ENCODE measurements around the gene ITGA11.

The ITGA11 gene

DNA sequence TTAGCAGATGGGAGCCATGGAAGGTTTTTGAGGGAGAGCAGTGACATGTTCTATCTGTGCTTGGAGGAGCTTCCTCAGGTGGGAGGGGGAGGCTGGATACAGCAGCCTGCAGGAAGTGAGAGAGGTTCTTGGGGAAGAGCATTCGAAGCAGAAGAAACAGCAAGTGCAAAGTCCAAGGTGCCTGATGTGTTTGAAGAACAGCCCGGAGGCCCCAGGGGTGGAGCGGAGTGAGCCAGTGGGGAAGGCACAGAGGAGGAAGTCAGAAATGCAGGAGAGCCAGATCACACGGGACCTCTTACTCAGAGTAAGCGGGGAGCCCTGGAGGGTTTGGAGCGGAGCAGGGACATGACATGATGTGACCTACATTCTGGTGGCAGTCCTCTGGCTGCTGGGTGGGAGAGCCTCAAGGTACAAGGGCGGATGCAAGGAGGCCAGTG, 10.8 kb downstream of the ITGA11 start:
- no peaks in the 10 kb centered on the region for H3K36me3 ChIP-seq (ENCODE audit: control insufficient read depth, insufficient read depth, low read length)
- no peak for DNase-seq (ENCODE audit: extremely low read depth, insufficient read length)
- no peak overlapping the region for H3K4me3 ChIP-seq (replicated peaks; ENCODE audit: low read depth, low read length)
- TF ChIP-seq, protein P1, sequence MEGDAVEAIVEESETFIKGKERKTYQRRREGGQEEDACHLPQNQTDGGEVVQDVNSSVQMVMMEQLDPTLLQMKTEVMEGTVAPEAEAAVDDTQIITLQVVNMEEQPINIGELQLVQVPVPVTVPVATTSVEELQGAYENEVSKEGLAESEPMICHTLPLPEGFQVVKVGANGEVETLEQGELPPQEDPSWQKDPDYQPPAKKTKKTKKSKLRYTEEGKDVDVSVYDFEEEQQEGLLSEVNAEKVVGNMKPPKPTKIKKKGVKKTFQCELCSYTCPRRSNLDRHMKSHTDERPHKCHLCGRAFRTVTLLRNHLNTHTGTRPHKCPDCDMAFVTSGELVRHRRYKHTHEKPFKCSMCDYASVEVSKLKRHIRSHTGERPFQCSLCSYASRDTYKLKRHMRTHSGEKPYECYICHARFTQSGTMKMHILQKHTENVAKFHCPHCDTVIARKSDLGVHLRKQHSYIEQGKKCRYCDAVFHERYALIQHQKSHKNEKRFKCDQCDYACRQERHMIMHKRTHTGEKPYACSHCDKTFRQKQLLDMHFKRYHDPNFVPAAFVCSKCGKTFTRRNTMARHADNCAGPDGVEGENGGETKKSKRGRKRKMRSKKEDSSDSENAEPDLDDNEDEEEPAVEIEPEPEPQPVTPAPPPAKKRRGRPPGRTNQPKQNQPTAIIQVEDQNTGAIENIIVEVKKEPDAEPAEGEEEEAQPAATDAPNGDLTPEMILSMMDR (IDR thresholded peaks at IDR 0.05; ENCODE audit: insufficient read depth, low read length, poor library complexity, severe bottlenecking), result no peak
- peaks cover 1% of the 10 kb centered on the region for H3K27me3 ChIP-seq (replicated peaks; ENCODE audit: control insufficient read depth, insufficient read depth, low read length)

DNA sequence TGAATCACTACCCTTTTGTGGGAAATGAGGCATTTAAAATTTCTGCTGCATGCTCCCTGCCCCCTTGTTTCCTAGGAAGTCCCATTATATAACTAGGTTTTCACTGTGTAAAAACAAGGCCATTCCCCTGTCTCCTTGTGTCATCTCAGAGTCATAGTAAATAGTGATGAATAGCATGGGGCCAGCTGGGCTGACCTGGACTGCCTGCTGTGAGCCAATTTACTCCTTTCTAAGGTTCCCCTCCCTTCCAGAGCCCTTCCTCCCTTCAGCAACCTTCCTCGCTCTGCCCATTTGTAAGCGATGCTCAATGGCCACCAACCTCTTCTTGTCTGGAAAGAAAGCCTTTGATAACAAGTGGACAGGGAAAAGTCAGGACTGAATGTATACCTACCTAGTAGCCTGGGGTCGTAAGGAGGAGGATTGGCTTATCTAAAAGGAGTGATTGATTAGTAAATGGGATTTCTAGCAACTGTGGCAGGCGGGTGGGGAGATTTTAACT, 11.7 kb downstream of the ITGA11 start:
- DNase-seq (ENCODE audit: extremely low read depth, insufficient read length), result no peak
- H3K36me3 ChIP-seq (ENCODE audit: control insufficient read depth, insufficient read depth, low read length), result no peaks in the 10 kb centered on the region
- TF ChIP-seq, protein P1 (IDR thresholded peaks at IDR 0.05; ENCODE audit: insufficient read depth, low read length, poor library complexity, severe bottlenecking), result no peak
- peaks cover 1% of the 10 kb centered on the region for H3K27me3 ChIP-seq (replicated peaks; ENCODE audit: control insufficient read depth, insufficient read depth, low read length)
- H3K4me3 ChIP-seq (replicated peaks; ENCODE audit: low read depth, low read length), result no peak overlapping the region

DNA sequence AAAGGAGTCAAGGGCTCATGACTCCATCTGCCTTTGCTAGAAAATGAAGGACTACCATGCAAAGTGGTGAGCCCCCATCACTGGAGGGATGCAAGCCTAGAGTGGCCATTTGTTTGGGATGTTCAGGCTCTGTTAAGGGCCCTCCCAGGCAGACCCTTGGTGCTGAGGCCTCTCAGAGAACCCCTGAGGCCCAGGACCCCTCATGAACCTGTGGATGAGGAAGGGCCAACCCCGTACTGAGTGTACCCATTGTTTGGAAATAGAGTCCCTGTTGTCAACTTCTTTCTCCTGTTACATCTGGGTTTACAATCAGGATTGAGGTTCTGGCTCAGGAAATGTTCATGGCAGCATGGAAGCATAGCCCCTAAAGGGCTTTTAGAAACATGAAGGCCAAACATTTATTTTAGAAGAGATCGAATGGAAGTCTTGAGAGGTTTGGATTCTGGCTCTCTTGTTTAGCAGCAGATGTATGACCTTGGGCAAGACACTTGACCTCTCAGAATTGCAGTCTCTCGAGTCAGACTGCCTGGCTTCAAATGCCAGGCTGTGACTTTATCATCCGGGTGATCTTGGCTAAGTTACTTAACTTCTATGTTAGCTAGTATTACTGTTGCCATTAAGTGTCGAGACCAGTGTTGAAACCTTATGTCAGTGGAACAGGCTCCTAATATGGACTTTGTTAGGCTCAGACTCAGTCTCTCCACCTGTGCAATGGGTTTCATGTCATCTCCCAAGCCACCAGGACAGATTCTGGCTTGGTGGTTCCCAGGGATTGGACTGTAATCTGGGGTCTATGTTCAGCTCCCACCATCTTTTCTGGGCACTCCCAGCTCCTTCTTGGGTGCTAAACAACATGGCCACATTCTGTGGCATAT, 12.4 kb downstream of the ITGA11 start:
- Histone ChIP-seq H3K36me3 (ENCODE audit: control insufficient read depth, insufficient read depth, low read length) (no peaks in the 10 kb centered on the region), H3K4me3 (replicated peaks; ENCODE audit: low read depth, low read length) (no peak overlapping the region), H3K27me3 (replicated peaks; ENCODE audit: control insufficient read depth, insufficient read depth, low read length) (peaks cover 1% of the 10 kb centered on the region)
- TF ChIP-seq, protein P1 (IDR thresholded peaks at IDR 0.05; ENCODE audit: insufficient read depth, low read length, poor library complexity, severe bottlenecking), result no peak
- DNase-seq (ENCODE audit: extremely low read depth, insufficient read length), result no peak

DNA sequence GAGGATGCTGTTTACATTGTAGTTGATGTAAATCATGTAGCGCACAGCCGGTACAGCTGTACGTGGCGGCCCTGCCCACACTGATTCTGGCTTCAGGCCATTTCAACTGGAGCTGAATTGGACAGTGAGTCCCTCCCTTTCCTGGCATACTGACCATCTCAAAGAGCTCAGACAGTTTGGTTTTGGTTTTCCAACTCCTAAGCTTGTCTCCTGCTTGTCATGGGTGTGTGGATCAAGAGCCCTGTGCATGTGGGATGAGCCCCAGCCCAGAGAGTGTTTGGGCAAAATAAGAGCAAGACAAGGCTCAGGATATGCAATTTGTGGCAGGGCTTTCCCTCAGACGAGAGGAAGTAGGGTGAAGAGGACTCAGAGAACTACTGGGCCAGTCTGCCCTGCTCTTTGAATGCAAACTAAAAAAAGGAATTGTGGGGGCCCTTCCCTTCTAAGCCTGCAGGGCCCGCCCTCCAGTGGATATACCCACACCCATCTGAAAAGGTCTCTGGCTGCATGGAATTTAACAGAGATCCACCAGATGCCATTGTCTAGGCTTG, 13.3 kb downstream of the ITGA11 start:
- Histone ChIP-seq H3K27me3 (replicated peaks; ENCODE audit: control insufficient read depth, insufficient read depth, low read length) (peaks cover 1% of the 10 kb centered on the region), H3K4me3 (replicated peaks; ENCODE audit: low read depth, low read length) (no peak overlapping the region), H3K36me3 (ENCODE audit: control insufficient read depth, insufficient read depth, low read length) (no peaks in the 10 kb centered on the region)
- TF ChIP-seq, protein P1 (IDR thresholded peaks at IDR 0.05; ENCODE audit: insufficient read depth, low read length, poor library complexity, severe bottlenecking), result no peak
- DNase-seq (ENCODE audit: extremely low read depth, insufficient read length), result no peak

DNA sequence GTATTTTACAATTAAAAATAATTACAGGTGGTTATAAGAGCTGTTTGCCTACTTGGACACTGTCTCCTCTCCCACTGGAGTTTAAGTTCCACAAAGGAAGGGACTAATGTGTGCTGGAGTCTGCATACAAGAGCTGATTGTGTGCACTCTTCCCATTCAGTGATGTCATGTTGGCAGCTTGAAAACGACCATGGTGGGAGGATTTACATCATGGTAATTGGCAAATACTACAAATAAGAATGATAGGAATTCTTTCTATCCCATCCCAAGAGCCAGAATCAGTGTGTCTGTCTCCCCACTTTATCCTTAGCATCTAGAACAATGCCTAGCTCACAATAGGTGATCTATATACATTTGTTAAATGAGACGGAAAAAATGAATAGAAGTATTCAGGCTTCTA, 14.1 kb downstream of the ITGA11 start:
- H3K36me3 ChIP-seq (ENCODE audit: control insufficient read depth, insufficient read depth, low read length), result no peaks in the 10 kb centered on the region
- H3K27me3 ChIP-seq (replicated peaks; ENCODE audit: control insufficient read depth, insufficient read depth, low read length), result peaks cover 1% of the 10 kb centered on the region; the same call in 1 of the 2 replicates
- TF ChIP-seq, protein P1 (IDR thresholded peaks at IDR 0.05; ENCODE audit: insufficient read depth, low read length, poor library complexity, severe bottlenecking), result no peak
- no peak overlapping the region for H3K4me3 ChIP-seq (replicated peaks; ENCODE audit: low read depth, low read length)
- no peak for DNase-seq (ENCODE audit: extremely low read depth, insufficient read length)

Data from GM06990 (cell line).